ENCODE measurements around the gene SMARCAL1.

GRCh38 chr2:216525972-216526371 lies 113.7 kb downstream of the SMARCAL1 start:
- TF ChIP-seq MAX (IDR thresholded peaks at IDR 0.05; ENCODE audit: low read depth) (no peak), TAF1 (IDR thresholded peaks at IDR 0.05; ENCODE audit: borderline replicate concordance, low read depth, low read length) (no peak), CTCF (IDR thresholded peaks at IDR 0.05) (no peak), SIN3A (IDR thresholded peaks at IDR 0.05; ENCODE audit: borderline replicate concordance, low read depth, low read length) (no peak), YY1 (IDR thresholded peaks at IDR 0.05; ENCODE audit: low read depth) (no peak), RAD21 (IDR thresholded peaks at IDR 0.05; ENCODE audit: low read length) (no peak), USF1 (IDR thresholded peaks at IDR 0.05; ENCODE audit: borderline replicate concordance, low read depth) (no peak), NRF1 (IDR thresholded peaks at IDR 0.05; ENCODE audit: low read depth, low read length) (no peak), REST (IDR thresholded peaks at IDR 0.05; ENCODE audit: low read depth, low read length) (no peak), EZH2phosphoT487 (IDR thresholded peaks at IDR 0.05; ENCODE audit: borderline replicate concordance, low read depth) (no peak)

All from SK-N-SH (cell line).